Muscle layer of colon (tissue), 2 donors: ENCODE measurements around the gene MRPL24.

Experiments used
- H3K27ac ChIP-seq: one replicate; pipeline ENCODE4 v1.7.0; 2013; ENCODE audit warnings: low read depth, mild to moderate bottlenecking, low read length, moderate library complexity
- H3K27me3 ChIP-seq, 2 donors: one replicate each; pipeline ENCODE4 v1.7.0; 2013; ENCODE audit warnings: low read length in 2 of 2, mild to moderate bottlenecking in 2 of 2; ENCODE audit not compliant: insufficient read depth in 2 of 2, control insufficient read depth in 1 of 2
- H3K36me3 ChIP-seq: one replicate; pipeline ENCODE4 v1.7.0; 2013; ENCODE audit warnings: mild to moderate bottlenecking, low read length; ENCODE audit not compliant: insufficient read depth
- H3K4me1 ChIP-seq: one replicate; pipeline ENCODE4 v1.7.0; 2013; ENCODE audit warnings: mild to moderate bottlenecking, low read length; ENCODE audit not compliant: insufficient read depth
- H3K4me3 ChIP-seq, 2 donors: one replicate each; pipeline ENCODE4 v1.7.0; 2013; ENCODE audit warnings: low read length in 2 of 2, low read depth in 1 of 2, mild to moderate bottlenecking in 1 of 2, moderate library complexity in 1 of 2
- H3K9ac ChIP-seq: one replicate; pipeline ENCODE4 v1.7.0; 2013; ENCODE audit warnings: low read length
- H3K9me3 ChIP-seq: one replicate; pipeline ENCODE4 v1.7.0; 2013; ENCODE audit warnings: mild to moderate bottlenecking, low read length
- donor health status: abdominal sarcoma.
- donor health status: Adenocarcinoma of cecum.

Gene MRPL24

DNA sequence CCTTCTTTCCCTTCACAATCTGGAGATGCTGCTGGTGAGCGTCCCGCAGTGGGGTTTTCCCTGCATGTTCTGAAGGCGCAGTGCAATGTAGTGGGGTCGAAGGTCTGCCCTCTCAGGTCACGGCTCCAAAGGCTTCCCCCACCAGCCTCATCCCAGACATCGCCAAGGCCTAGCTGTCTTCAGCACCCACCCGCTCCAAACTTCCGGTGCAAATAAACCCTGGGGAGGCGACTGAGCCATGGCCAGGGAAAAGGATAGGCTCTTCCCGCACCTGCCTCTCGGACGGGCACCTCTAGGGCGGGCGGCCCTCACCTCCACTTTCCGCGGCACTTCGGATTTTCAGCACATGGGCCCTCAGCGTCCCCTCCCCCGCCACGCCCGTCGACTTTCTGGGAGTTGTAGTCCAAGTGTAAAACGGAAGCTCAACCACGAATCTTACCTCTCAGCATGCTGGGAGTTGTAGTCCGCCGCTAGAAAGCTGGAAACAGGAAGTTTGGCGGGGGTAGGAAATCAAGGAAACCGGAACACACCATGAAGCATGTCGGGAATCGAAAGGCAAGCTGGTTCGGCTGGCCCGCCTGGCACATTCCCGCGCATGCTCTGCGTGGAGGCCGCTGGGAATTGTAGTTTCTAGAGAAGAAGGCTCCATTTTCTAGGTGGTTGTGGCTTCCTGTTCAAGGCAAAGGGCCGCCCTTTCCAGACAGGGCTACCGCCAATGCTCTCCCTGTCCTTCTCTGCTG lies at the start of gene MRPL24:
Gene MRPL24, minus strand, starts transcription at position 348 of the 740 bp plus-strand sequence. CDS start 2,384 bp downstream, outside the sequence.
- no peaks in the 10 kb centered on the region for H3K27me3 ChIP-seq
- H3K9ac ChIP-seq: peak within 1 kb of the TSS; percentile 75
- peaks cover 26% of the 10 kb centered on the region for H3K4me1 ChIP-seq
- no peaks in the 10 kb centered on the region for H3K9me3 ChIP-seq
- H3K27ac ChIP-seq: peak within 1 kb of the TSS; percentile 86
- H3K36me3 ChIP-seq: peaks cover 60% of the 10 kb centered on the region
- peak within 1 kb of the TSS; percentile 96 to 97 for H3K4me3 ChIP-seq

DNA sequence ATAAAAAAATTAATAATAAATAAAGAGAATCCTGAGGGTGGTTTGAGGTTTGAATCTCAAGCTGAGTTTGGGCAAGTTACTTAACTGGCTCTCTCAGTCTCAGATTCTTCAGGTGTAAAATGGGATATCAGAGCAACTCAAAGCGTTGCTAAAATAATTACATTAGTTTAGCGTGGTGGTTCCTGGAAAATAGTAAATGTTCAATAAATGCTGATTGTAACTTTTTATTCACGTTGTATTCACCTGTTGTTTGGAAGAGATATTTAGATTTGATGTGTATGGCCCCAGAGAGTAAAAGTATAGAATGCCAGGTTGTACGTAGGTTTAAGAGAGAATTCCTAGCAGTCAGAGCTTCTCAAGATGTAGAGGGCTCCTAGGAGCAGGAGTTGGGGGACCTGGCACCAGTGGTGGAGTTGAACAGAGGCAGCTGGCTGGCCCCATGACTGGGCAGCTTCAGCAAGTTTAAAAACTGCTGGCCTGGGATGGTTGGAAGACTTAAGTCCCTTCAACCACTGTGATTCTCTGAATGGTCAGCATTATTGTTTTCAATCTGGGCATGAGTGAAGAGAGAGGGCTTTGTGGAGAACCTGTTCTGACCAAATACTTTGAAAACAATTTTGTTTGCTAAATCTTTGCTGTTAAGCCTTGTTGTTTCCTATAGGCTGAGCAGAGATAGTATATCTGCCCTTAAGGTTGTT lies 48.9 kb upstream of the MRPL24 start:
- Histone ChIP-seq H3K9me3 (no peaks in the 10 kb centered on the region), H3K27ac (no peak overlapping the region), H3K36me3 (peaks cover 60% of the 10 kb centered on the region), H3K4me1 (no peaks in the 10 kb centered on the region), H3K4me3 (no peak overlapping the region), H3K9ac (no peak overlapping the region), H3K27me3 (no peaks in the 10 kb centered on the region)

DNA sequence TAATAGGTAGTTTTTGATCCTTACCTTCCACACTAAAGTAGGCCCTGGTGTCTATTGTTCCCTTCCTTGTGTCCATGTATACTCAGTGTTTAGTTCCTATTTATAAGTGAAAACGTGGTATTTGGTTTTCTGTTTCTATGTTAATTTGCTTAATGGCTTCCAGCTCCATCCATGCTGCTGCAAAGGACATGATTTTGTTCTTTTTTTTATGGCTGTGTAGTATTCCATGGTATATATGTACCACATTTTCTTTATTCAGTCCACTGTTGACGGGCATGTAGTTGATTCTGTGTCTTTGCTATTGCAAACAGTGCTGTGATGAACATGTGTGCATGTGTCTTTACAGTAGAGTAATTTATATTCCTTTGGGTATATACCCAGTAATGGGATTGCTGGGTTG lies 47.2 kb upstream of the MRPL24 start:
- H3K9me3 ChIP-seq: no peaks in the 10 kb centered on the region
- H3K9ac ChIP-seq: no peak overlapping the region
- H3K27me3 ChIP-seq: no peaks in the 10 kb centered on the region
- H3K27ac ChIP-seq: no peak overlapping the region
- H3K36me3 ChIP-seq: peaks cover 56% of the 10 kb centered on the region
- H3K4me3 ChIP-seq: no peak overlapping the region
- no peaks in the 10 kb centered on the region for H3K4me1 ChIP-seq

DNA sequence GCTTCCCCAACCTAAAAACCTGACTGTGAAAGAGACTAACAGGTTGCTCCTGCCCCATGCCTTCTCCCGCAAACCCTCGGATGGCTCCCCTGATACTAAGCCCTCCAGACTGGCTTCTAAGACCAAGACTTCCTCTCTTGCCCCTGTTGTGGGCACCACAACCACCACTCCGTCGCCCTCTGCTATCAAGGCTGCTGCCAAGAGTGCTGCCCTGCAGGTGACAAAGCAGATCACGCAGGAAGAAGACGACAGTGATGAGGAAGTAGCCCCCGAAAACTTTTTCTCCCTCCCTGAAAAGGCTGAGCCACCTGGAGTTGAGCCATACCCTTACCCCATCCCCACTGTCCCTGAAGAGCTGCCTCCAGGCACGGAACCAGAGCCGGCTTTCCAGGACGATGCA lies 45.8 kb upstream of the MRPL24 start:
- no peak overlapping the region for H3K27ac ChIP-seq
- H3K27me3 ChIP-seq: no peaks in the 10 kb centered on the region
- no peak overlapping the region for H3K9ac ChIP-seq
- no peak overlapping the region for H3K4me3 ChIP-seq
- no peaks in the 10 kb centered on the region for H3K9me3 ChIP-seq
- peaks cover 50% of the 10 kb centered on the region for H3K36me3 ChIP-seq
- no peaks in the 10 kb centered on the region for H3K4me1 ChIP-seq

DNA sequence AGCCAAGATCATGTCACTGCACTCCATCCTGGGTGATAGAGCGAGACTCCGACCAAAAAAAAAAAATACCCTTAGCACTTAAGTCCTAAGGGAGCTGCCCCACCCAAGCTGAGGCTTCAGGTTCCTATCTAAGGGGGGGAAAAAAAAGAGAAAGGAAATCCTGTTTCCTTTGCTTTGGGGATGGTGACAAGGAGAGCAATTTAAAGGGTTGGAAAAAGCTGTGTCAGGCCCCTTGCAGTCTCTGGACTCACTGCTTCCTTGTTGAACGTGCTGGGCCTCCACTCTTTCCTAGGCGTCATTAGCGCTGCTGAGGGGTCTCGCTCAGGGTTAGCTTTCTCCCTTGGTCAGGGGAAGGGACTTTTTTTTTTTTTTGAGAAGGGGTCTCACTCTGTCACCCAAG lies 44.6 kb upstream of the MRPL24 start:
- Histone ChIP-seq H3K4me1 (no peaks in the 10 kb centered on the region), H3K9me3 (no peaks in the 10 kb centered on the region), H3K9ac (no peak overlapping the region), H3K36me3 (peaks cover 41% of the 10 kb centered on the region), H3K27me3 (no peaks in the 10 kb centered on the region), H3K27ac (no peak overlapping the region), H3K4me3 (no peak overlapping the region)

DNA sequence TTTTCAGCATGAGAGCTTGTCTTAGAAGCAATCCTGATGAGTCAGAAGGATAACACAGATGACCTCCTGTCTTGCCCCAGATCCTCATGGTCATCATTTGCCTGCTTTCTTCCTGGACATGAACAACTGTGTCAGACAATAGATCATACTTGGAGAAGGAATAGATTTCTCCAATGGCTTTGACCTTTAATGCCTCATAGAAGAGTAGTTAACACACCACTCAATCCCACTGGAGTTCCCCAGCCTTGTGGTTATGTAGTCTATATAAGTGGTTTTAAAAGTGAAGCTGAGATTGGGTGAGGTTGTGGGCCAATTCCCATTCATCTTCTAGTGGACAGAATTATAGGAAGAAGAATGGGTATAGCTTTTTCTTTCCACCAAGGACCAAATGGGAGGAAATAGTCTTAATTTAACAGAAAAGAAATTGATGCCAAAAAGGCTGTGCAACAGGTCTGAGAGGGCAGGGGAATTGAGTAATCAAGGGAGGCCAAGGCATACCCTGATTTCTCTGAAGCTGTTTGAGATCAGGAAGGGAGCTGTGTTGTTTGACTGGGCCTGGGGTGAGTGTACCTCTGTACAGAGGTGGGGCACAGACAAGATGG lies 40.8 kb upstream of the MRPL24 start:
- Histone ChIP-seq H3K9ac (no peak overlapping the region), H3K36me3 (peaks cover 30% of the 10 kb centered on the region), H3K4me3 (no peak overlapping the region), H3K27ac (no peak overlapping the region), H3K27me3 (no peaks in the 10 kb centered on the region), H3K9me3 (no peaks in the 10 kb centered on the region), H3K4me1 (peaks cover 5% of the 10 kb centered on the region)

DNA sequence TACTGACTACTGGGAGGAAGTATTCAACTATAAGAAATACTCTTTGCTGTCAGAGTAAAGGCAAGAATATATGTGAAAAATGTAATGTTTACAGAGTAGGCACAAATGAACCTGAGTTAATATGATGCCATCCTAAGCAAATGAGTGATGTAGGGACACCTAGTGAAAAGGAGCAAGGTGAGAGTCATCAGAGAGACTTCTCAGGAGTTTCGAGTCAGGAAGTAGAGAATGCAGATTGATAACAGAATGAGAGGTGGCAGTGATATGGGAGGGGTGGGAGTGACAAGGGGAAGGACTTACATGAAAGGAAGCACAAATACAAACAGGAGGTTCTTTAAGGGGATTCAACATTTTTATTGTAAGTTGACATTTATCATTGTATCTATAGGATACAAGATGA lies 36.7 kb upstream of the MRPL24 start:
- Histone ChIP-seq H3K9me3 (no peaks in the 10 kb centered on the region), H3K4me1 (peaks cover 15% of the 10 kb centered on the region), H3K27ac (no peak overlapping the region), H3K4me3 (no peak overlapping the region), H3K36me3 (peaks cover 5% of the 10 kb centered on the region), H3K9ac (no peak overlapping the region), H3K27me3 (no peaks in the 10 kb centered on the region)

DNA sequence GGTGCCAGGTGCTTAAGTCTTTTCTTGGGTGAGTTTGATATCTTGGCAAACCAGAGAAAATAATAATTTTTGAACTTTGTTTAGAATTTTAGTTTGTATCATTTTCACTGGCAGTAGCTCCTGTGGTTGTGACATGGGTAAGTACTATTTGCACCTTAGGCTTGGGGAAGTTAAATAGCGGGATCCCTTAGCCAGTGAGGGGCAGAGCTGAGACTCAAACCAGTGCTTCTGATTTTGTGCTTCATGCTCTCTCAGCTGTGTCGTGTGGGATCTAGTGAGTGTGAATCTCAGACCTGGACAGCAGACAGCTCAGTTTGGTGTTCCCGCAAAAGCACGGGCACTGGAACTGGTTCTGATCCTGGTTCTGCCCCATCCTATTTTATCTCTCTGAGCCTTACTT lies 36.1 kb upstream of the MRPL24 start:
- Histone ChIP-seq H3K4me3 (no peak overlapping the region), H3K9me3 (no peaks in the 10 kb centered on the region), H3K27me3 (no peaks in the 10 kb centered on the region), H3K36me3 (no peaks in the 10 kb centered on the region), H3K4me1 (peaks cover 19% of the 10 kb centered on the region), H3K27ac (no peak overlapping the region), H3K9ac (no peak overlapping the region)

DNA sequence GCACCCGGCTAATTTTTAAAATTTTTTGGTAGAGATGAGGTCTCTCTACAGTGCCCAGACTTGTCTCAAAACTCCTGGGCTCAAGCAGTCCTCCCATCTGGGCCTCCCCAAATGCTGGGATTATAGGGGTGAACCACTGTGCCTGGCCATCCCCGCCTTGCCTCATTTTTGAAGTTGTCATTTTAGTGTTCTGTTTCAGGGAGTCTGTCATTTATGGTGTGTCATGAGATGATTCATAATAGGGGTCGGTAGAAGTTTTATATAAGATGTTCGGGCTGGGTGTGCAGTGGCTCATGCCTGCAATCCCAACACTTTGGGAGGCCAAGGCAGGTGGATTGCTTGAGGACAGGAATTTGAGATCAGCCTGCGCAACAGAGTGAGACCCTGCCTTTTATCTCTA lies 34.9 kb upstream of the MRPL24 start:
- no peaks in the 10 kb centered on the region for H3K27me3 ChIP-seq
- peaks cover 25% of the 10 kb centered on the region for H3K4me1 ChIP-seq
- no peak overlapping the region for H3K27ac ChIP-seq
- H3K9me3 ChIP-seq: no peaks in the 10 kb centered on the region
- peaks cover 7% of the 10 kb centered on the region for H3K36me3 ChIP-seq
- no peak overlapping the region for H3K9ac ChIP-seq
- H3K4me3 ChIP-seq: no peak overlapping the region

DNA sequence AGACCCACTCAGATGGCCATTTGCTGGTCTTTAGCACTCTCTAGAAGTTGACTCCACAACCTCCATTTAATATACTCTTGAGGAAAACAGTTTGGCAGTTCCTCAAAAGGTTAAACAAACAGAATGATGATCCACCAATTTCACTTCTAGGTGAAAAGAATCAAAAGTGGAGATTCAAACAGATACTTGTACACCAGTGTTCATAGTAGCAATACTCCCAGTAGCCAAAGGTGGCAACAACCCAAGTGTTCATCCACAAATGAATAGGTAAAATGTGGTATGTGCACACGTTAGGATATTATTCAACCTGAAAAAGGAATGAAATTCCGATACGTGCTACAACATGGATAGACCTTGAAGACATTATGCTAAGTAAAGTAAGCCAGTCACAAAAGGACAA lies 32.7 kb upstream of the MRPL24 start:
- H3K27me3 ChIP-seq: no peaks in the 10 kb centered on the region
- peaks cover 10% of the 10 kb centered on the region for H3K36me3 ChIP-seq
- H3K4me3 ChIP-seq: no peak overlapping the region
- H3K9ac ChIP-seq: no peak overlapping the region
- no peak overlapping the region for H3K27ac ChIP-seq
- no peaks in the 10 kb centered on the region for H3K9me3 ChIP-seq
- H3K4me1 ChIP-seq: peaks cover 42% of the 10 kb centered on the region

DNA sequence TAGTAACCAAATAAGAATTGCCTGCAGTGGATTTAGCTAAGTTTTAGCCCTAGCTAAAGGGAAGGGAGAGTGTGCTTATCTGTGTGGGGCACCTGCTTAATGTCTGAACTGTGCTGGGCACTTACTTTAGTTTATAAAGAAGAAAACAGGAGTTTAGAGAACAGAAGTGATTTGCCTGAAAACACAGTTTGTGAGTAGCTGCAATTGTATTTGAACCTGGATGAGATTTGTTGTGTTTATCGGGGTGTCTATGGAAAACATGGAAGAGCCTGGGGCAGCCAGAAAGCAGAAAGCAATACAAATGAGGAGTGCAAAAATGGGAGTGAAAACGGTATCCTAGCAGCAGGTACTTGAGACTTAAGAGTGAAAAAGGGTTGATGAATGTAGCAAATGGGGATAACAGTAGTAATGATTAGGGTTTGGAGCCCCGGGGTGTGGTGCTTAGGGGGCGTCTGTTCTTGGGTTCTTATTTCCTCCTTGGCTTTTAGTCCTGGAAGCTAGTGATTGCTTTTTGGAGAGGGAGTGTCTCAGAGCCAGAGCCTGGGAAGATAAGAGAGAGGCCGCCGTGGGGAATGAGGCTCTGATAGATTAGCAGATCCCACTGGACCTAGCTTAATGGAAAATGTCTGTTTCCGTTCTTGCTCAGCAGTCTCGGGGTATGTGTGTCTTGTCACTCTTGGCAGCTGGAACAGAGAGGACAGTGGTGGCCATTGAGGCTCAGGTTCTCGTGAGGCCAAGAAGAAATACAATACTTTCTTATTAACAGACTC lies 32.0 kb upstream of the MRPL24 start:
- H3K9ac ChIP-seq: peak overlapping the region; percentile 5
- no peaks in the 10 kb centered on the region for H3K9me3 ChIP-seq
- peaks cover 46% of the 10 kb centered on the region for H3K4me1 ChIP-seq
- no peak overlapping the region for H3K4me3 ChIP-seq
- no peaks in the 10 kb centered on the region for H3K27me3 ChIP-seq
- no peak overlapping the region for H3K27ac ChIP-seq
- H3K36me3 ChIP-seq: peaks cover 10% of the 10 kb centered on the region
